A204.1 (cell line): ENCODE data around the gene SPDYE6.
"Not testable (repeated sequence)": the region's sequence is repeated elsewhere in the genome, so short reads cannot be mapped to it uniquely, and the experiment has no call there.

Experiments used
- FAIRE-seq: peaks from 2 replicates; lab custom pipeline; 2012; peaks lifted over from hg19 to GRCh38; lab: Jason Lieb, UNC

Gene SPDYE6

DNA sequence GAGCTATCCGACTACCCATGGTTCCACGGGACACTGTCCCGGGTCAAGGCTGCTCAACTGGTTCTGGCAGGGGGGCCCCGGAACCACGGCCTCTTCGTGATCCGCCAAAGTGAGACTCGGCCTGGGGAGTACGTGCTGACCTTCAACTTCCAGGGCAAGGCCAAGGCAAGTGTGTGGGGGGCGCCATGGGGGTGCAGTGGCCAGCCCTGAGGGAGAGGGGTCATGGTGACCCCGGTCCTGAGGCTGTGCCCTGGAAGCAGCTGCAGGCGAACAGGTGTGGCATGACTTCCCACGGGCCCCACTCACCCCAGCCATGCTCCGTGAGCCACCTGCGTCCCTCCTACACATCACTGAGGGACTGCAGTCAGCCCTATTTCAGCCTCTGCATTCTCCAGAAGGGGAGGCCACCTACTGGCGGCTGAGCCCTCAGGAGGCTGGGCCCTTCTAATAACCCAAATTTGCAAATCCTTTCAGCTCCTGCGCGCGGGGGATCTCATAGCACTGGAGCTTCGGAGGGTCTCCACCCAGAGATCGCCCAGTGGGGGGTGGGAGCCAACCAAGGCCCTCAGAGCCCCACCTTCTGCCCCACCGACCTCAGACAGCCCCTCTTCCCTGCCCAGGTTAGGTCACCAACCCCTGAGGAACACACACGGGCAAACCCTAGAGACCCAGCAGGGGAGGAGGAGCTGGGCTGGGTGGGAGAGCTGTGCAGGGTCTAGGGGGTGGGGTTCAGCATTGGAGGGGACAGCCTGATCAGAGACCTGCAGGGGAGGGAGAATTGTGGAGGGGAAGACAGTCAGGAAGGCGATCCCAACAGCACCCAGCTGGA lies 38.8 kb downstream of the SPDYE6 start:
- FAIRE-seq = no peak

DNA sequence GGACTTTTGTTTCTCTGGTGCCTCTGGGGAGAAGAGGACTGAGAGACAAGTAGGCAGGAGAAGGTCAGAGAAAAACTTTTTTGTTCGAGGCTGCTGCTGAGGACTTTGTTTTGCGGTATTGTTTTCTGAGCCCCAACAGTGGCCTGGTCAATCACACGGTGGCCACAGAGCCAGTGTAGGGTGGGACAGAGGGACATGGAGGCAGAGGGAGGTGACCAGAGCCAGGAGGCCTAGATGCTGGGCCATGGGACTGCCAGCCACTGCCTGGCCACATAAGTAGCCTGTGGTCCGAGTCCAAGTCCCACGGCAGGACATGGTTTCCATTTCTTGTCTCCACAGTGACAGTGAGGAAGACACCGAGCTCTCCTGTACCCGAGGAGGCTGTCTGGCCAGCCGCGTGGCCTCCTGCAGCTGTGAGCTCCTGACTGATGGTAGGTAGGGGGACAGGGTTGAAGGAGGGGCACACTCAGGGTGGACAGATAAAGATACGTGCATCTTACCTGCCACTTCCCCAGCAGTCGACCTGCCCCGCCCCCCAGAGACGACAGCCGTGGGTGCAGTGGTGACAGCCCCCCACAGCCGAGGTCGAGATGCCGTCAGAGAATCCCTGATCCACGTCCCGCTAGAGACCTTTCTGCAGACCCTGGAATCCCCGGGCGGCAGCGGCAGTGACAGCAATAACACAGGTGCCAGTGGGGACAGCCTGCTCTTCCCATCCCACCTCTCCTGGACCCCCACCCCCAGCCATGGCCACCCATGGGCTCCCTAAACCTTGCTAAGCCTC lies 42.1 kb downstream of the SPDYE6 start:
- FAIRE-seq = no peak

DNA sequence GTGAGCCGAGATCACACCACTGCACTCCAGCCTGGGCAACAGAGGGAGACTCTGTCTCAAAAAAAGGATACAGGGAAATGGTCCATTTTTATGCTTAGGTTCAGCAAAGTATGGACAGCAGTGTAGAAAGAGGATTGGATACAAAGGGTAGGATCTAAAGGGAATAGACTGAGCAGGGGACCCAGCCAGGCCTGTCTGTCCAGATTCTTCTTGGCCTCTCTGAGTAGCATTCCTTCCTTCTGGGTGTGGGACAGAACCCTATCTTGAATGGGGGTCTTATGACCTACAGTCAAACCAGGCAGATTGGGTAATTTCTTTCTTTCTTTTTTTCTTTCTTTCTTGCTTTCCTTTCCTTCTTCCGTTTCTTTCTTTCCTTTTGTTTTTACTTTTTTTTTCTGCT lies 43.9 kb downstream of the SPDYE6 start:
- no peak for FAIRE-seq

DNA sequence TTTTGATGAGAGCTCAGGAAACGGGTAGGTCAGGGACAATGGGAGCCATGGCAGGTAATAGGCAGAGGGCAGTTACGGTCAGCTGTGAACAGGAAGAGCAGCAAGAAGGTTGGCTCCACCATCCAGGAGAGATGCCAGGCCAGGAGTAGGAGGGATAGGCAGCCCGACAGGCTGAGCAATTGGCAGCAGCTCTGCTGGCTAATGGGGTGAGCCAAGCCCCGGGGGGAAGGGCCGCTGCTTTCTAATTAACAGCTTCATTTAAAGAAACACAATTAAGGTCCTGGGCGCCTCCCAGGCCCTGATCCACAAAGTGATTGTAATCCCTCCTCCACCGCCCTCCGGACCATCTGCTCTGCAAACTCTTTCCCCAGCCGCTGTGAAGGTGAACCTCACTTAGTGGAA lies 45.8 kb downstream of the SPDYE6 start:
- no peak for FAIRE-seq

DNA sequence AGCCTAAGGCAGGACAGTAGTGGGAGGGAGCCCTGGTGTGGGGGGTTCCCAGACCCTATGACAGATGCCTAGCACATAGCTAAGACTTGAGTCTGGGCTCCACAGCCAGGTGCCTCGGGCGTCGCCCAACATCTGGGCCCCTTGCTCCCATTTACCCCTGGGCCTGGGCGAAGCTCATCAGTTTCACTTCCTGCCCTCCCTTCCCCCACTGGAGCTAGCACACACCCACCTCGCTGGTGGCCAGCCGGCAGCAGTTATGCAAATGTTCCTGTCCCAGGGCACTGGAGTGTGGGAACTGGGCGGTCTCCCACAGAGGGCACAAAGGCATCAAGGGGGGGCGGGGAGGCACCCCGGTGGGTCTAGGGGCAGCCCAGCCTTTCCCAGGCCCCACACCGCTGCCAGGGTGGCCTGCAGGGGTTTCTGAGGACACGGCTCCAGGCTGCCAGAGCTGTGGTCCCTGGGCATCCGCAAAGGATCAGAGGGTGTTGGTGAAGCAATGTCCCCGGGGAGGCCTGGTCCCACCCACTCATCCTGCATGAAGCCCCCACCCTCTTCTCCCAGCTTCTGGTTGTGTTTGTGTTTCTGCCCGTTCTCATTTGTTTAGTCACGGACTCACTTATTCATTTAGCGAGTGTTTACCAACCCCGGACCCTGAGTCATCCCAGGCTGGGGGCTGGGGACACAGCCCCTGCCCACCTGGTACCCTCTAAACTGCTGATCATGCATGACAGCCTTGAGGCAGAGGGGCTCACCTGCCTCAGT lies 49.1 kb downstream of the SPDYE6 start:
- no peak for FAIRE-seq

DNA sequence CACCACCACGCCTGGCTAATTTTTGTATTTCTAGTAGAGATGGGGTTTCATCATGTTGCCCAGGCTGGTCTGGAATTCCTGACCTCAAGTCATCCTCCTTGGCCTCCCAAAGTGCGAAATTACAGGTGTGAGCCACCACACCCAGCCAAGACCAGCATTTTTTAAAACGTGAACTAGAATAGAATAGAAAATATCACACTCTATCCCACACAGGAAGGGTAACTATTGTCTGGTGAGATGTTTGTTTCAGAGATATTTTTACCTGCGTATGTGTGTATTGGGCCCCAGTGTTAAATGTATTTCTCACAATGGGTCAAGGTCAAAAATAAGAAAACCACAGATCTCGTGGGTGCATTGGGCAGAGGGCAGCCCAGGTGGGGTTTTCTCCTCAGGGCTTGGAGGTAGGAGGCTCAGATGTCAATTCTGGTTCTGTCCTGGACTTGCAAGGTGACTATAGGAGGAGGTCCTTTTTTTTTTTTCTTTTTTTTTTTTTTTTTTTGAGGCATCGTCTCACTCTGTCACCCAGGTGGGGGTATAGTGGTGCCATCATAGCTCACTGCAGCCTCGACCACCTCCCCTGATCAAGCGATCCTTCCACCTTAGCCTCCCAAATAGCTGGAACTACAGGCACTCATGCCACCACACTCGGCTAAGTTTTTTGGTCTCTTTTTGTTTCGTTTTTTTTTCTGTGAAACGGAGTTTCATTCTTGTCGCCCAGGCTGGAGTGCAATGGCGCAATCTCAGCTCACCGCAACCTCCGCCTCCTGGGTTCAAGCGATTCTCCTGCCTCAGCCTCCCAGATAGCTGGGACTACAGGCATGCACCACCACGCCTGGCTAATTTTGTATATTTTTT lies 50.6 kb downstream of the SPDYE6 start:
- no peak for FAIRE-seq

DNA sequence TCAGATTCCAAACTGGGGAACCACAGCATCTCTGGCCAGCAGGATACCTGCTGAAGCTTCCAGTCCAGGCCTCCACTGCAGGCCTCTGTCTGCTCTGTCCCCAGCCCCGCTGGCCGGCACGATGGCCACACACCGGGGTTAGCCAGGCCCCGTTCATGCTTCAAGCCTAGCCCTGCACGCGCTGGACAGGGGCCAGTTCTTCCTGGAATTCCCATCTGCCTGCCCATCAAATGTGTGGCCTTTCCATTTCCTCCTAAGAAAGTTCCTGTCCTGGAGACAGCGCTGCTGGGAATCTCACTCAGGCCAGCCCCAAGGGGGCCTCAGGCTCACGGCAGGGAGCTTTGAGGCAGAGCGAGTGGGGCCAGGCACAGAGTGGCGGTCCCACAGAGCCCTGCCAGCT lies 51.6 kb downstream of the SPDYE6 start:
- no peak for FAIRE-seq

DNA sequence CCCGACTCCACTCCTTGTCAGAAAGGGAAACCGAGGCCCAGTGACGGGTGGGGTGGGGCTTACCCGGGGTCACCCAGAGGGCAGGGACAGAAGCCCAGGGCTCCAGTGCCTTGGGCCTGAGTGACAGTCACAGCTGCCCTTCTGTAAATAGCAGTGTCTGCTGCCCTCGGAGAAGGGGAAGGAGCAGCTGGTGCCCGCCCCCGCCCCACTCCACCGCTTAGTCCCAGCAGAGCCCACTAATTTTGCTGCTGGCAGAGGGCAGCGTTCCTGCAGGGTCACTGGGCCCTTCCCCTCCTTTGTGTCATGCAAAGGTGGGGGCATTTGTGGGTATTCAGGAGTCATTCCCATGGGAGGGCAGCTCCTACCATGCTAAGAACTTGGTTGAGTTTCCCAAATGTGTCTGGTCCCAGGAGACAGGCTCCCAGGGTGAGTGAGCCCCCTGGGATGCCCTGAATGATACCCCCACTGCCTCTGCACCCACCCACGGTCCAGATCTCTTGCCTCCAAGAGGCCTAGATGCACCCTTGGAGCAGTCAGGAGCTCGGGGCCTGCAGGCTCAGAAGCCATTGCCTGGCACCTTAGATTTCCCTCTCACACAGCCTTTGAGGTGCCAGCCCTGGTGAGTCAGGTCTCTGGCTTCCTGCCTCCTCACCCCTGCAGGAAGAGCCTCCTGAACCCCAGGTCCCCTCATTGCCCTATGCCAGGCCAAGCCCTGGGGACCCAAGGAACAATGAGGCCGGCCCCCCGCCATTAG lies 52.4 kb downstream of the SPDYE6 start:
- FAIRE-seq = no peak

DNA sequence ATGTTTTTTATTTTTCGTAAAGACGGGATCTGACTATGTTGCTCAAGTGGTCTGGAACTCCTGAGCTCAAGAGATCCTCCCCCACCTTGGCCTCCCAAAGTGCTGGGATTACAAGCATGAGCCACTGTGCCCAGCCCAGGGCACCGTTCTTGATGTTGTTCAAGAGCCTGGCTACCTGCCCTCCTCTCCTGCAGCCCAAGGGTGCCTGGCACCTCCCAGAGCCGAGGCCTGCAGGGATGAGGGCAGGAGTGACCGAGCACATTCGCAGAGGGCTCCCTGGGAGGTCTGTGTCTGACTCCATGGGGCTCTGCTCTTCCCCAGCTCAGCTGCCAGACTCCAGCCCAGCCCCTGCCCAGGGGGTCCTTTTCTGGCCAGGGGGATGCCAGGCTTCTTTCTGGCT lies 54.2 kb downstream of the SPDYE6 start:
- no peak for FAIRE-seq

DNA sequence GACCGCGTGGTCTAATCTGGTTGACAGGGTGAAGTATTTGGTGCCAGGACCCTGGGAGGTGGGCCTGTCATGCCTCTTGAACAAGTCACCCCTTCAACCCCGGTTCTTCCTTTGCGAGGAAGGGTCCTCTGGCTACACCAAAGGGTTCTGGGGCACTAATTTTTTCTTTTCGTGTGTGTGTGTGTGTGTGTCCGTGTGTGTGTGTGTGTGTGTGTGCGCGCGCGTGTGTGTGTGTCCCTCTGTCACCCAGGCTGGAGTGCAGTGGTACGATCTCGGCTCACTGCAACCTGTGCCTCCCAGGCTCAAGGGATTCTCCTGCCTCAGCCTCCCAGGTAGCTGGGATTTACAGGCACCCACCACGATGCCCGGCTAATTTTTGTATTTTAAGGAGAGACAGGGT lies 54.9 kb downstream of the SPDYE6 start:
- FAIRE-seq = not testable (repeated sequence)

DNA sequence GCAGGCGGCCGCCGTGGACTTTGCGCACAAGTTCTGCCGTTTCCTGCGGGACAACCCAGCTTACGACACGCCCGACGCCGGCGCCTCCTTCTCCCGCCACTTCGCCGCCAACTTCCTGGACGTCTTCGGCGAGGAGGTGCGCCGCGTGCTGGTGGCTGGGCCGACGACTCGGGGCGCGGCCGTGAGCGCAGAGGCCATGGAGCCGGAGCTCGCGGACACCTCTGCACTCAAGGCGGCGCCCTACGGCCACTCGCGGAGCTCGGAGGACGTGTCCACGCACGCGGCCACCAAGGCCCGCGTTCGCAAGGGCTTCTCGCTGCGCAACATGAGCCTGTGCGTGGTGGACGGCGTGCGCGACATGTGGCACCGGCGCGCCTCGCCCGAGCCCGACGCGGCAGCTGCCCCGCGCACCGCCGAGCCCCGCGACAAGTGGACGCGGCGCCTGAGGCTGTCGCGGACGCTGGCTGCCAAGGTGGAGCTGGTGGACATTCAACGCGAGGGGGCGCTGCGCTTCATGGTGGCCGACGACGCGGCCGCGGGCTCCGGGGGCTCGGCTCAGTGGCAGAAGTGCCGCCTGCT lies 55.5 kb downstream of the SPDYE6 start:
- FAIRE-seq = no peak

DNA sequence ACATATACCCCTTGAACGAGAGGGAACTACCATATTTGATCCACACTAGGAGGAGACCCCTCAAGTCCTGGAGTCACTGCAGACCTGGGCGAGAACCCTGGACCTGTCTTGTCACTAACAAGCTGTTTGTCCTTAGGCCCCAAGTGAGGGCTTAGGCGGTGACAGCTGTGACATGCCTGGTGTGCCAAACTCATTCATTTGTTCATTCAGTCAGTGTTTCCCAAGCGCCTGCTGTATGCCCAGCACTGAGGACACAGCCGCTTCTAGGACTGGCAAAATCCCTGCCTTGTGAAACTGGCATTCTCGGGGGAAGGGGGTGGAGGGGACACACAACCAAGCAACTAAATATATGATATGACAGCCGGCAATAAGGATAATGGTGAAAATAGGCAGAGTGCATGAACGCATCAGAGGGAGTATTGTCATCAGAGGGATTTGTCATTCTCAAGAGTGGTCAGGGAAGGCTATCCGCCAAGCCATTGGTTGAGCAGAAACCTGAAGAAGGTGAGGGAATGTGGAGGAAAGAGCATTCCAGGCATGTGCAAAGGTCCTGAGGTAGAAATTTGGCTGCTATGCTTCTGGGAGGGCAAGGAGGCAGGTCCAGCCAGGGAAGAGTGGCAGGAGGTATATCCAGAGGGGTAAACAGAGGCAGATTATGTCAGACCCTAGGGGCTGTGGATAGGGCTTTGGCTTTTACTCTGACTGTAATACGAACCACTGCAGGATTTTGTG lies 58.6 kb downstream of the SPDYE6 start:
- no peak for FAIRE-seq

DNA sequence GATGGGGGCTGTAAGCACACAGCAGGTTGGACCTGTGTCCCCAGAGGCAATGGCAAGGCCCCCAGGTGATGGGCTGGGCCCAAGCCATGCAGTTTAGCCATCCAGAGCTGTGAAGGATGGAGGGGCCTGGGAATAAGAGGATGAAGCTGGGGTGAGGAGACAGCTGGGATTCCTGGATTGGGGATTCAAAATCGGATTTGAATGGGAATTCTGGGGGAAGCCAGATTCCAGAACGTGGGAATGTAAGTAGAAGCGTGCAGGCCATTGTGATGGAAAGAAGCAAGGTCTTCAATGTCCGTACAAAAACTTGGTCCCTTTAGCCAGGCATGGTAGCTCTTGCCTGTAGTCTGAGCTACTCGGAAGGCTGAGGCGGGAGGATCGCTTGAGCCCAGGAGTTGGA lies 59.7 kb downstream of the SPDYE6 start:
- FAIRE-seq = no peak

DNA sequence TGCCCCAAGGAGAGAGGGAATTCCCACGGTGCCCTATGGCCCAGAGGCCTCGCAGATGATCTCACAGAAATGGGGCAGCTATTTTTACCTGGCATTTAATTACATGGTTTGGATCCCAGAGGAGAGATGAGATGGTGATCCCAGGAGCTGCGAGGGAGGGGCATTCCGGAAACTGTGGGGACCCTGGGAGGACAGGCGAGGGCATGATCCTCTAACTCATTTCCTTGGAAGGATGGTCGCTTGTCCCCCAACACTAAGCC lies 60.1 kb downstream of the SPDYE6 start:
- FAIRE-seq = no peak
